Testis (tissue), 2 donors: ENCODE data around the gene RUNDC3A.

ENCODE experiments used
- POLR2A ChIP-seq: fragments of 450-650 bp; IDR thresholded peaks from one replicate; pipeline ENCODE4 v1.6.1; 2017; ENCODE audit warnings: antibody characterized with exemption, mild to moderate bottlenecking, moderate library complexity
- TF ChIP-seq, protein P1 (sequence below), 3 experiments: fragments of 450-650 bp in 2 of 3; fragments of 200-600 bp in 1 of 3; sonication (generic) in 1 of 3; IDR thresholded peaks; one replicate each; pipeline ENCODE4 v1.5.1; 2016 to 2019; ENCODE audit warnings: antibody characterized with exemption in 3 of 3, mild to moderate bottlenecking in 2 of 3, moderate library complexity in 1 of 3

DNA sequence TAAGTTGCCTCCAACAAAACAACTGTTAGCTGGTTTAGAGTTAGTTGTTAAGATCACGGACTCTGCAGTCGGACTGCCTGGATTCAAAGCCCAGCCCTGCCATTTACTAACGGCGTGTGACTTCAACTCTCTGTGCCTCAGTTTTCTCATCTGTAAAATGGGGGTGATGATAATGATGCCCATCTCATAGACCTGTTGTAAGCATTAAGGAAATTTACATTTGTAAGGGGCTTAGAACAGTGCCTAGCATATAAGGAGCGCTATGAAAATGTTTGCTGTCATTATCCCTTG lies 41.3 kb upstream of the RUNDC3A start:
- TF ChIP-seq POLR2A, result no peak
- TF ChIP-seq, protein P1, sequence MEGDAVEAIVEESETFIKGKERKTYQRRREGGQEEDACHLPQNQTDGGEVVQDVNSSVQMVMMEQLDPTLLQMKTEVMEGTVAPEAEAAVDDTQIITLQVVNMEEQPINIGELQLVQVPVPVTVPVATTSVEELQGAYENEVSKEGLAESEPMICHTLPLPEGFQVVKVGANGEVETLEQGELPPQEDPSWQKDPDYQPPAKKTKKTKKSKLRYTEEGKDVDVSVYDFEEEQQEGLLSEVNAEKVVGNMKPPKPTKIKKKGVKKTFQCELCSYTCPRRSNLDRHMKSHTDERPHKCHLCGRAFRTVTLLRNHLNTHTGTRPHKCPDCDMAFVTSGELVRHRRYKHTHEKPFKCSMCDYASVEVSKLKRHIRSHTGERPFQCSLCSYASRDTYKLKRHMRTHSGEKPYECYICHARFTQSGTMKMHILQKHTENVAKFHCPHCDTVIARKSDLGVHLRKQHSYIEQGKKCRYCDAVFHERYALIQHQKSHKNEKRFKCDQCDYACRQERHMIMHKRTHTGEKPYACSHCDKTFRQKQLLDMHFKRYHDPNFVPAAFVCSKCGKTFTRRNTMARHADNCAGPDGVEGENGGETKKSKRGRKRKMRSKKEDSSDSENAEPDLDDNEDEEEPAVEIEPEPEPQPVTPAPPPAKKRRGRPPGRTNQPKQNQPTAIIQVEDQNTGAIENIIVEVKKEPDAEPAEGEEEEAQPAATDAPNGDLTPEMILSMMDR (IDR thresholded peaks at IDR 0.05), result no peak
